Upper lobe of left lung (tissue), 4 donors: Measurements from ENCODE around the gene ZDHHC11B.
"Not testable (repeated sequence)": the region's sequence is repeated elsewhere in the genome, so short reads cannot be mapped to it uniquely, and the experiment has no call there.

Experiments used
- CTCF ChIP-seq, 6 experiments: fragments of 450-650 bp in 4 of 6; fragments of 200-600 bp in 2 of 6; sonication (generic) in 2 of 6; IDR thresholded peaks; one replicate each; pipeline ENCODE4 v1.5.1; 2016 to 2019; ENCODE audit warnings: antibody characterized with exemption in 6 of 6
- EP300 ChIP-seq, 4 donors: sonication (generic); formaldehyde crosslinking; IDR thresholded peaks; one replicate each; pipeline ENCODE4 v1.5.1; 2017; ENCODE audit warnings: antibody characterized with exemption in 4 of 4, control low read depth in 2 of 4
- POLR2A ChIP-seq, 4 donors: fragments of 450-650 bp; IDR thresholded peaks; one replicate each; pipeline ENCODE4 v1.5.1; 2016 to 2017; ENCODE audit warnings: antibody characterized with exemption in 4 of 4, mild to moderate bottlenecking in 2 of 4
- POLR2AphosphoS5 ChIP-seq, 2 donors: sonication (generic); formaldehyde crosslinking; IDR thresholded peaks; one replicate each; pipeline ENCODE4 v1.5.1; 2017; ENCODE audit warnings: antibody characterized with exemption in 2 of 2

- not testable (repeated sequence) for TF ChIP-seq CTCF, POLR2A, EP300, POLR2AphosphoS5 (IDR thresholded peaks at IDR 0.05)
These were observed 87.5 kb downstream of the ZDHHC11B start for GRCh38 chr5:696753-697702.
